Thyroid gland (tissue), 4 donors: ENCODE measurements around the gene PIGM.

Source experiments
- CTCF ChIP-seq, 6 experiments: fragments of 200-600 bp in 3 of 6; fragments of 450-650 bp in 3 of 6; sonication (generic) in 3 of 6; IDR thresholded peaks; one replicate each; pipeline ENCODE4 v1.5.1; 2016 to 2019; ENCODE audit warnings: antibody characterized with exemption in 6 of 6, mild to moderate bottlenecking in 2 of 6, inconsistent platforms in 1 of 6, moderate library complexity in 1 of 6
- POLR2A ChIP-seq, 2 donors: fragments of 450-650 bp; IDR thresholded peaks; one replicate each; pipeline ENCODE4 v1.6.1; 2017; ENCODE audit warnings: antibody characterized with exemption in 2 of 2, mild to moderate bottlenecking in 2 of 2, moderate library complexity in 1 of 2

- TF ChIP-seq CTCF (IDR thresholded peaks at IDR 0.05) (no peak), POLR2A (IDR thresholded peaks at IDR 0.05) (no peak)
Observed at GRCh38 chr1:160005070-160005469, 26.7 kb downstream of the PIGM start.
